HG03066 (cell line): ENCODE results near the gene KRT7.

Experiments used
- ATAC-seq: cut with Tn5 transposase; IDR thresholded peaks from one replicate; pipeline ENCODE4 v1.9.1; 2021; ENCODE audit warnings: low read depth; ENCODE audit not compliant: unreplicated experiment

The KRT7 gene

GRCh38 chr12:52199294-52199919 lies 33.6 kb upstream of the KRT7 start:
- ATAC-seq, result no peak

DNA sequence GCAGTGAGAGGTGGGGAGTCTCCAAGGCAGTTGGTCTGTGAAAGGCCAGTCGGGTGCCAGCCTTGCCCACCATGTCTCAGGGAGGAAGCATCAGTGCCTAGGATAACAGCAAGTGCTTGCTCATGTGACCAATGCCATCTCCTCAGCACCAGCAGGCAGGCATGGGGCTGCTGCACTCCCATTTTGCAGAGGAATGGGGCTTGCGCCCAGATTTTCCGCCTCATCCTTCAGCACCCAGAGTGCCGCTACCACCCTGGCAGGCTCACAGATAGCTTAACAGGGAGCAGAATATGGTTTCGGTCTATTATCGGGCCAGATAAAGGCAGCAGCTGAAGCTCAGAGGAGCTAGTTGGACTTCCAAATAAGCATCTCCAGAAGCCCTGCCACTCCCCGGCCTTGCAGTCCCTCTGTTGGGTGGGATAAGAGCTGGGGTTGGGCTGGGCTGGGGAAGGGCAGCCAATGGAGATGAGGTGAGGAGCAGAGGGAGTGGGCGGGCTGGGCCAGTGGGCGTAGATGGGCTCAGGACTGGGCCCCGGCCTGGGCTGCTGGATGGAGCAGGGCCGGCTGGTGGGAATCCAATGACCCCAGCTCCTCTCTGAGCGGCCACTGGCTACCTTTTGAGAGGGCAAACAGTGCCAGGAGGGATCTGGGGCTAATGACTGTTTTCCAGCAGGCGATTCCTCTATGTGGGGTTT lies 32.8 kb upstream of the KRT7 start:
- ATAC-seq, result no peak

DNA sequence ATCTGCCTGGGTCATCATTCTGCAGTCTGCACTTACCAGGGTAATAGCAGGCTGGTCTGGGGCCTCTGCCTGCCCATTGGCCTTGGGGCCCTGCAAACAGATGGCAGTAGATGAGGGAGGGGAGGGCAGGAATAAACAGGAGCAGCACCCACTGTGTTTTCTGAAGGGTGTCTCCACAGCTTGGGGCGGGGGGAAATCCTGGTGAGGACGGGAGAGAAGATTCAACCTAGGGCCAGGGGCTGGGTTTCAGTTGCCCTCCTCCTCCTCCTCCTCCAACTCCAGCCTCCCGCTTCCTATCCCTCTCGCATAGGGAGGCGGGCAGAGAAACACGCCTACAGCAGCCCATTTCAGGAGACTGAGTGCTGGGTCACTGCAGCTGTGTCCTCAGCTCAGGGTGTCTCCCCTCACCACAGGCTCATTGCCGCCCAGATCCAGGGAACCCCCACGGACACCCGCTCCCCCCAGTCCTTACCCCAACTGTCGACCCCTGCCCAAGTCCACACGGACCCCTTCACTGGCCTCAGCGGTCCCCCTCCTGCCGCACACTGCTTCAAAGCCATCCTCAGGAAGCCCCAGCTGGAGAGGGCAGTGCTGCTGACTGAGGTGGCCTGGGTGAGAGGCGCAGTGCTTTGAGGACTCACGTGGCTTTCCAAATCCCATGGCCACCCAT lies 32.1 kb upstream of the KRT7 start:
- ATAC-seq, result no peak

DNA sequence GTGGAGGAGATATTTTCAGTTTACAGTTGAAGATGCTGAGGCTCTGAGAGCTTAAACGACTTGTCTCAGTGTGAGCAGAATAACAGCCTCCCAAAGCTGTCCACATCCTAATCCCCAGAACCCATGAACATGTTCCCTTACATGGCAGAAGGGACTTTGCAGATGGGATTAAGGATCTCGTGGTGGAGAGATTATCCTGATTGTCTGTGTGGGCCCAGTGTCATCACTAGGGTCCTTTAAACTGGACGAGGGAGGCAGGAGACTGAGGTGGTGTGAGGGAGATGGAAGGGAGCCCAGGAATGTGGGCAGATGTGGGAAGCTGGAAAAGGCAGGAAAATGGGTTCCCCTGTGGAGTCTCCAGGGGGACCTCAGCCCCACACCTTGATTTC lies 31.6 kb upstream of the KRT7 start:
- no peak for ATAC-seq

- ATAC-seq, result no peak
These were observed 30.5 kb upstream of the KRT7 start for GRCh38 chr12:52202361-52203078.

- no peak for ATAC-seq
These were observed 29.7 kb upstream of the KRT7 start for GRCh38 chr12:52203079-52203921.

- no peak for ATAC-seq
These were observed 28.7 kb upstream of the KRT7 start for GRCh38 chr12:52204095-52204930.

DNA sequence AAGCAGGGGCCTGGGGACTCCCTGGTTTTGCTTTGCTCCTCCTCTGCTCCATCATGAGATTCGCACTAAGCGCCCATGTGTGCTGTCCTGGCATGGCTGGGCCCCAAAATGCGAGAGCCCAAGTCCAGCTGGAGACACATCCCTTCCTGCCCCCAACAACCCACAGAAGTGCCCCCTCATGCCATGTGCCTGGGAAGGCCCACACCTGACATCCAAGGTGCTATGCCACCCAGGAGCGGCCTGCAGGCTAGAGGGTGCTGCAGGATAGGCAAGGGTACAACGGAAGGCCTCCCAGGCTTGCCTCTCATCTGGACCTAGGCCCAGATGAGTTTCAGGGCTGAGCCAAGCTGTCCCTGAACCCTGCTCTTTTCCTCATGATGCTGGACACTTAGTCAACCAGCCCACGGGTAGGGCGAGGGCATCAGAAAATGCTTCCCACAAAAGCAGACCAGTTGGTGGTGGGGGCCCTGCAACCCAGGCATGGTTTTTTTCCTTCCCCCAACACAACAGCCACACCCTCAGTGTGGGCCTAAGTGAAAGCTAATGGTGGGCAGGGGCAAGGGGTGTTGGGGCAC lies 28.0 kb upstream of the KRT7 start:
- no peak for ATAC-seq

DNA sequence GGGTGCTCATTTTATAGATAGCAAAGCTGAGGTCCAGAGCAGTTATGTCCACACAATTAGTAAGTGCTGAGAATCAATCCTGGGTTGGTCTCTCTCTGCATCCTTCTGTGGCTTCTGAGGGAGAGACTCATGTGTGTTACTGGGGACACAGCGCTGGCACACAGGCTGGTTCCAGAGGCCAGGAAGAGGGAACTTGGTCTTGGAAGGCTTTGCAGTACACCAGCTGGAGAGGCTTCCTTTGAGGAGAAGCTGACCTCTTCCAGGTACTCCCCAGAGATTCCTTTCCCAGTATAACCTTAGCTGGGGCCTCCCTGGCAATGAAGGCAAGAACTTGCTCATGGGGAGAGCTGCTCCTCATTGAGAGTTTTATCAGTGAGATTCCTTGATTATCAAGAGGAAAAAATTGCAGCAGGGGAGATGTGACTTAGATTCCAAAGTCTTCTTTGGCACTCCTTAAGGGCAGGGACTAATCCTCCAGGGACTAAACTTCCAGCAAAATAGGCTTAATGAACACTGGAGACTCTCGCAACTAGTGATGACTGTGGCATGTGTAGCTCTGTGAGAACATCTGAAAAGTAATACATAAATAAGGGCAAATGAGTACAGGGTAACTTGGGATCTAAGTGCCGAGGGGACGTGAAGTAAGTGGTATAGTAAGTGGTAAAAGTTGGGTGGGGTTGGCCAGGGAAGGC lies 27.3 kb upstream of the KRT7 start:
- no peak for ATAC-seq

- ATAC-seq, result no peak
These were observed 26.6 kb upstream of the KRT7 start for GRCh38 chr12:52206304-52207040.

- no peak for ATAC-seq
These were observed 25.9 kb upstream of the KRT7 start for GRCh38 chr12:52207106-52207505.

DNA sequence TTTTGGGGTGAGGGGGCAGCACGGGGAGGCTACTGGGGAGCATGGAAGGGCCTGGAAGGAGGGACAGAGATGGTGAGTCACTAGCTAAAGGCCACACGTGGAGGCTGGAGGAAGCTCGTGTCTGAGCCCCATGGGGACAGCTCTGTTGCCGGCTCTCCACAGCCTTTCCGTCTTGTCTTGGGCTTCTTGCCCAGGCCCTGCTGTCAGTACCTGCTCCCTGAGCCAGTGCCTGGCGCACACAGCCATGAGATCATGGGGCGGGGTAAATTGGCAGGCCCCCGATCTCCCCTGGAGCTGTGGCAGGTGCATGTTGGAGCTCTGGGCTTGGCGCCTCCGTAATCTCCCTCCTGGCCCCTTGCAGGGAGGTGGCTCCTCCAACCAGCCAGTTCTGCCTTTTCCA lies 25.1 kb upstream of the KRT7 start:
- ATAC-seq, result no peak

DNA sequence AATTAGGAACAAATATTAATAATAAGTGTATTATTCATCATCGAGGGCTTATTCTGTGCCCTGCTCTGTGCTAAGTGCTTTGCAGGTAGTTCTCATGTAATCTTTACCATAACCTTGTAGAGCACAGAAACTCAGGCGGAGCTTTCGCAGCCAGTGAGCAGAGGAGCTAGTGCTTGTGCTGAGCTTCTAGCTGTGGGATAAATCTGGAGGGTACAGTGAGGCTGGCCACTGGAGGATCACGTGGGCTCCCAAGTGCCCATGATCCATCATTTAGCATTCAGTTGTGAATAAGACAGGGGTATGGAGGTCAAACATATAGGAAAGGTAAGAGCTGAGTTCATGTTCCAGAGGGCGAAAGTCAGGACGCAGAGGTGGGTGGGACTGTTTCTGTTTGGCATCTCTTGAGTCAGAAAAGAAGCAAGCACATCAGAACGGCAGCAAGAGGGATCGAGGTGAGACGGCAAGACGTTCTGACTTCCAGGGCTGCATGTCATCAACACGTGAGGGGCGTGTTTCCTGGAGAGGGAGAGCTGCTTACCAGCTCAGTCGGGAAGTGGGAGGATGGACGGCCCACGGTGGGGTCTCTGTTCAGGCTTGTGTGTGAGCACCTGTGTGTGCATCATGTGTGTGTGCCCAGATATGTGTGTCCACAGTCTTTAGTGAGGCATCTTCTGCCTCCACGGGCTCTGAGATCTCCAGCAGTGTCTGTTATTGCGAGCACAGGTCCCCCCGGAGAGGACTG lies 24.4 kb upstream of the KRT7 start:
- no peak for ATAC-seq

GRCh38 chr12:52209321-52209720 lies 23.7 kb upstream of the KRT7 start:
- no peak for ATAC-seq

DNA sequence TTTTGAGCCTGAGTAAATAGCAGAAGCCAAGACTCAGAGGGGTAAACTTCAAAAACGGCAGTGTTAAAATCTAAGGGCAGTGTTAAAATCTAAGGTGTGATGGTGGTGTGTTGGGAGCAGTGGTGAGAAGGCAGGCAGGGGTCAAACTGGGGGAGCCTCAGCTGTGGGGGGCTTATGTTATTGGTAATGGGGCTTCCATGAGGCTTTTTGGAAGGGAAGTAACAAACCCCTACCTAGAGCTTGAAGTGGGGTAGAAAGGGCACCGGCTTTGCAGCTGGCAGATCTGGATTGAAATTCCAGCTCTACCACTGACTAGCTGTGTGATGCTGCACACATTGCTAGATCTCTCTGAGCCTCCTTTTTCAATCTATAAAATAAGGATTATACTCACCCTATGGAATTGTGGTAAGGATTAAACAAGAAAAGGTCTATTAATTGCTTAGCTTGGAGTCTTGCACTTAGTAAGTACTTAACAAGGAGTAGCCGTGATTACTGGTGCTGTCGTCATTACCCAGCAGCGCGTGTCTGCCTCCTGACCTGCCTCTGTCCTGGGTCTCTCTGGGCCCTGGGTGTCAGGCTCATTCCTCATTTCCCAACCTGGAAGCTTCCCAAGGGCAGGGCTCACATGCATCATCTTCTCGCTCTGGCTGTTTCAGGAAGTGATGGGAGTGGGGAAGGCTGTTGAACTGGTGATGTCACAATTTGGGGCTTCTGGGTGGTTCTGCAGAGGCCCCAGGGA lies 22.7 kb upstream of the KRT7 start:
- no peak for ATAC-seq

GRCh38 chr12:52210925-52211650 lies 22.0 kb upstream of the KRT7 start:
- no peak for ATAC-seq
